HG03571 (cell line): ENCODE data around the gene NLRP6.
"Not testable (repeated sequence)": the region's sequence is repeated elsewhere in the genome, so short reads cannot be mapped to it uniquely, and the experiment has no call there.

Experiments
- ATAC-seq: cut with Tn5 transposase; IDR thresholded peaks from one replicate; pipeline ENCODE4 v1.9.1; 2021; ENCODE audit not compliant: unreplicated experiment

NLRP6 gene

GRCh38 chr11:278001-278951, at the start of gene NLRP6:
Gene NLRP6 (plus strand): TSS chr11:278407. CDS start chr11:278570, 163 bp downstream.
- ATAC-seq: no peak

GRCh38 chr11:230431-230830, 47.8 kb upstream of the NLRP6 start:
- no peak for ATAC-seq

DNA sequence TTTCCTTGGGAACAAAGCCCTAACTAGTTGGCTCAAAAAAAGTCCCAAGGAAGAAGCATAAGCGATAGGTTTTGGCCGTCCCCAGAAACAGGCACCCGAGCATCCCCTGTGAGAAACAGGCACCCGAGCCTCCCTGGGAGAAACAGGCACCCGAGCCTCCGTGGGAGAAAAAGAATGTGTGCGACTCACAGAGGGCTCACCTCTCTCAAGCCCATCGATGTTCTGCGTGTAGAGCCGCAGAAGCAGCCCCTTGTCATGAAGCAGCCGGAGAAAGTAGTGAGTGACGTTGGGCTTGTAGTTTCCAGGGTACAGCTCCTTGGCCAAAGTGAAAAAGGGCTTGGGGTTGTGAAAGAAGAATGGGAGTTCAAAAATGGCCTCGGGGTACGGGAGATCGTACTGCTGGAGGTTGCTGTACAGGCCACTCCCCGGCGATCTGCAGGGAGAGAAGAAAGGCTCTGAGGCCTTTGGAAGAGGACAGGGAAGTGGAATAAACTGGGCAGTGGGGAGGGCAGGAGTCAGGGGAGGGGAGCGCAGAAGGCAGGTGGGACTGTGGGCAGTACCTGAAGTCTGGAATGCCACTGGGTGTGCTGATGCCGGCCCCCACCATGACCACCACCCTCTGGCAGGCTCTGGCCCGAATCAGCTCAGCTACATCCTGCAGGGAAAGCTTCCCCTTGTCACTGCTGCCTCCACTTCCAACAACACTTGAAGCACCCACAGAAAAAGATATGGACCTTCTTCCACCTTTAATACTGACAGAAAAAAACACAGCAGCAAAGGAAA, 45.2 kb upstream of the NLRP6 start:
- ATAC-seq: no peak

GRCh38 chr11:235180-235579, 43.0 kb upstream of the NLRP6 start:
- ATAC-seq: no peak

- ATAC-seq: no peak
Observed at GRCh38 chr11:235609-235996, 42.6 kb upstream of the NLRP6 start.

GRCh38 chr11:235997-236773, 42.0 kb upstream of the NLRP6 start, which contains the start of gene SIRT3:
Gene SIRT3 (minus strand): TSS chr11:236342. CDS start chr11:236328, 14 bp downstream.
- peak; percentile 65 for ATAC-seq

- peak; percentile 73 for ATAC-seq
Observed at GRCh38 chr11:236774-237767, 41.1 kb upstream of the NLRP6 start, which contains the start of gene PSMD13. Gene PSMD13 (plus strand): TSS chr11:236976. CDS start chr11:237050, 74 bp downstream.

- not testable (repeated sequence) for ATAC-seq
Observed at GRCh38 chr11:238346-238745, 39.9 kb upstream of the NLRP6 start.

DNA sequence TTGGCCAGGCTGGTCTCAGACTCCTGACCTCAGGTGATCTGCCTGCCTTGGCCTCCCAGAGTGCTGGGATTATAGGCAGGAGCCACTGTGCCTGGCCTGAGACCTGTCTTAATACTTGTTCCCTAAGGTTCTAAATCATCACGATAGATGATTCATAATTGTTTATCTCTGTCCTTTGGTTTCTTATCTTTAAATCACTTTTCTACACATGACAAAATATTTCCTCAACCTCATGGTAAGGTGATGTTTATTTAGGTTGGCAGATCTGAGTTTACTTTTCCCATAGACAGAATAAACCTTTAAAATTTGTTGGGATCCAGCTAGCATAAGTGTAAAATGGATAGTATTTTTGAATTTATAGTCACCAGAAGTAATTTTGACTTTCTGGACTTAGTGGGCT, 37.9 kb upstream of the NLRP6 start:
- ATAC-seq: no peak

DNA sequence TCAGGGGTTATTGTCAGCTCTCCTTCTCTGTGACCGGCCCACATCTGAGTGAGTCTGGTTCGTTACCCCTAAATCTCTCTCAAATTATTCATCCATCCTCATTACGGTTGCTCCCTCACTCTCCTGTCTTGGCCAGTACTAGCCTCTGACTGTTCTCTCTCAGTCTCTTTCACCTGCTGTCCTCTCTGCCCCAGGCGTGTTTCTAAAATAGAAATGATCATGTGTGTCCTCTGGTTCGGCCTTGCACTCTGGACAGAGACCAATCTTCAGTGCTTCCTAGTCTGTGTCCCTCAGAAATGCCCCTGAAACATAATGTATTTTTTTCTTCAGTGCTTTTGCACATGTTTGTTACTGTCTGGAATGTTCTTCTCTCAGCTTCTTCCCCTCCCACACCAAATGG, 36.6 kb upstream of the NLRP6 start:
- ATAC-seq: no peak

- ATAC-seq: no peak
Observed at GRCh38 chr11:244376-244775, 33.8 kb upstream of the NLRP6 start.

DNA sequence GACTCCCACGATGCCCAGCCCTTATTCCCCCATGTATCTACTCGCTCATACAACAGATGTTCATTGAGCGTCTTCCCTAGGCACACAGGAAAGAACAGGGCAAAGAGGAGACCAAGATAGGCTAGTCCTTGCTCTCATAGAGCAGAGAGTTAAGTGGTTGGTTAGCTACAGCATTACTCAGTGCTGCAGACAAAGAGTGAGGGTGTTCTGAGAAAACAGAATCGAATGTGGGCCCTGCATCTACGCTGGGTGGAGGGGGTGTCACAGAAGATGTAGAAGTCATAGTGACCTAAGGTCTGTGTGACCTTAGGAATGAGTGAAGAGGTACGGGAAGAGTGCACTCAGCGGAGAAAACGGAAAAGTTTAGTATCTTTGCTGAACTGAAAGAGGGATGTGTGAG, 29.1 kb upstream of the NLRP6 start:
- ATAC-seq: no peak

DNA sequence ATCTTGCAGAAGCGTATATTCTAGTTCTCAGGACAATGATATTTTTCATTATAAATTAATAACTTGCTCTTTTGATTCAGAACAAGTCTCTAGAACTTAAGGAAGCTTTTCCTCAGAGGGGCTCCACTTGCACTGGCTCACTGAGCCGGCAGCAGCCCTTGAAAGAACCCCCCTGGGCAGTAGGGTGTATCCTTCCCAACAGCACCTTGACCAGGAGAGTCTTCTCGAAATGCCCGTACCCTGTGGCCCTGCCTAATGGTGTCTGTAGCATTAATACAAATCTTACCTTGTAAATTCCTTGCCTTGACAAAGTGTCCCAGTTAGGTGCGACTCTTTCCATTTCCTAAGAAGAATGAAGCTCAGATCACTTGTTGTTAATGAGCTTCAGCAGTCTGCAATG, 27.9 kb upstream of the NLRP6 start:
- ATAC-seq: no peak

GRCh38 chr11:250740-251299, 27.4 kb upstream of the NLRP6 start:
- no peak for ATAC-seq

DNA sequence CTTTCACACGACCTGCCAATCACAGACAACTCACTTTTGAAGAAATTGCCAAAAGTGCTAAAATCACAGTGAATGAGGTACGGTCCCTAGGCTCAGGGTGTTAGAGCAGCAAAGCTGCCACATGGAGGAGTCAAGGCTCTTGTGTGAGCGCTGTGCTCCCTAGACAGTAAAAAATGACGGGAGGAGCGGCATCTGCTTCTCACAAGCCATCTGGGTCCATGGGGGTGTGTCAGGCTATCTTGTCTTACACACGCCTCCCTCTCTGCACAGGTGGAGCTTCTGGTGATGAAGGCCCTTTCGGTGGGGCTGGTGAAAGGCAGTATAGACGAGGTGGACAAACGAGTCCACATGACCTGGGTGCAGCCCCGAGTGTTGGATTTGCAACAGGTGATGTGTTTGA, 26.7 kb upstream of the NLRP6 start:
- no peak for ATAC-seq

- ATAC-seq: no peak
Observed at GRCh38 chr11:252666-253065, 25.5 kb upstream of the NLRP6 start.

DNA sequence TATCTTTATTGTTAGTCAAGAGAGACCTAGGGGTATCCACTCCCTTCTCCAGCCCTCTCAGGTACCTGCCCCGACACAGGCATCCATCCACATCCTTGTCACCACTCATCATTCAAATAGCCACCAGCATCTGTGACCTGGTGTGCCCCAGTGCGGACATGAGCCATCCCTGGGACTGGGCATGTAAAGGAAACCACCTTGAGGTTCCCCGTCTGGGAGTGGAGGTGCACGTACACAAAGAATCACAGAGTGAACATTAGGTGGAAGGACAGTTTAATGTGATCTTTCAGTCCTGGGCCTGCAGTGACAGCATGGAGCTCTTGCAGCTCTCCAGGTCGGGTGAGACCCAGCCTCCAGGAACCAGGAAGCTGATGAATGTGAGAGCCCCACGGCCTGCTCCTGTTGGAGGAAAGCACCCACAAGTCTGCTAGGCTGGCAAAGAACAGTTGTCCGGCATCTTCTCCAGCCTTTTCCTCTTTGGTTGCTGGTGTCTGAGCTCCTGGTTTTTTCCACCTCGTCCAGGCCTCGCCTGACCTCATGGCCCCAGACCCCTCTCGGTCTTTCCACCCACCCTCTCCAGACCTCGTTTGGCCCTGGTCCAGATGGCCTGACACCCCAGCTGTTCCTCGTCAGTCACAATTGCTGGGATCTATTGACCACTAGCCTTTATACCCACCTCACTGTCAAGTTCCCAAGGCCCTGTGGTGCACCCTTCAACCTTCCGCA, 24.9 kb upstream of the NLRP6 start:
- ATAC-seq: no peak

DNA sequence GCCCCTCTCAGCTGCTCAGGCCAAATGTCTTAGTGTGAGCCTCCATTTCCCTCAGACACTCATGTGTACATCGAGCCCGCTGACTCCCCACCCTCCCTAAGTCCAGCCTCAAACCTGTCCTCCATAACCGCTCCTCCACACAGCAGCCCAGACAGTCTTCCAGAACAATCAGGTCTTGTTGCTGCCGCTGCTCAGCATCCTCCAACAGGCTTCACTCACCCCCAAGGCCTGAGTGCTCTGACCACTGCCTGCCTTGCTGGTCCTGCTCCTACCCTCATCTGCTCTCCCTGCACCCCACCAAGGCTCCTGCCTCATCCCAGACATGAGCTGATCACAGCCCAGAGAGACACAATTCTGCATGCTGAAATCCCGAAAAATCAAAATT, 24.3 kb upstream of the NLRP6 start:
- ATAC-seq: no peak

DNA sequence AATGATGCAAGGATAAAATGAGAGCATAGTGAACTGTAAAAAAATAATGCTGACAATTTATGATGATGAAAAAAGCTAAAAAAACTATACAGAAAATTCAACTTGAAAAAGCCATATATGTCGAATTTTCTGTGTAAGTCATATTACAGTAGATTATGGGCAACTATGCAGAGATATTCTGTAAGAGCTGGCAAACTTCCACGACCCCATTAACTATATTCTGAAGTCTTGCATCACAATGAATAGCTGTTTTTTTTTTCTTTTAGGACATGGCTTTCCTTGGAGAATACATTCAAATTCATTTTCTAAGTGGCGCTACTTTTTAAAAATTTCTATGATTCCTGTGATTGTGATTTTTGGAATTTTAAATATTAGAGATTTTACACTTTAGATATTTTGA, 23.0 kb upstream of the NLRP6 start:
- no peak for ATAC-seq
